Smooth muscle cell (in vitro differentiated cells): ENCODE measurements around the gene RXFP3. TPM values are rescaled to one million over a fixed set of nuclear protein-coding genes. Genes with fewer than 3 reads are reported as not detected.
"Not testable (repeated sequence)": the region's sequence is repeated elsewhere in the genome, so short reads cannot be mapped to it uniquely, and the experiment has no call there.

Source experiments
- DNase-seq: peaks from one replicate; lab custom pipeline; 2025; ENCODE audit not compliant: unreplicated experiment; lab: John Stamatoyannopoulos, UW
- H2AFZ ChIP-seq: fragments of 200-600 bp; sonication (generic); 2 replicates; pipeline ENCODE4 v1.6.0; 2016; ENCODE audit warnings: antibody characterized with exemption, low read depth, mild to moderate bottlenecking
- H3F3A ChIP-seq: fragments of 200-600 bp; sonication (generic); 2 replicates; pipeline ENCODE4 v1.6.0; 2017; ENCODE audit warnings: antibody characterized with exemption, low read depth
- H3K27ac ChIP-seq: fragments of 200-600 bp; sonication (generic); 2 replicates; pipeline ENCODE4 v1.5.1; 2016; ENCODE audit warnings: low read depth, mild to moderate bottlenecking
- H3K27me3 ChIP-seq: fragments of 200-600 bp; sonication (generic); 2 replicates; pipeline ENCODE4 v1.6.1; 2016; ENCODE audit warnings: low read depth, mild to moderate bottlenecking
- H3K36me3 ChIP-seq: fragments of 200-600 bp; sonication (generic); 2 replicates; pipeline ENCODE4 v1.5.1; 2016; ENCODE audit warnings: low read depth
- H3K4me1 ChIP-seq: fragments of 200-600 bp; sonication (generic); 2 replicates; pipeline ENCODE4 v1.5.1; 2016; ENCODE audit warnings: low read depth
- H3K4me2 ChIP-seq: fragments of 200-600 bp; sonication (generic); 2 replicates; pipeline ENCODE4 v1.6.0; 2016; ENCODE audit warnings: mild to moderate bottlenecking
- H3K4me3 ChIP-seq: fragments of 200-600 bp; sonication (generic); 2 replicates; pipeline ENCODE4 v1.5.1; 2016; ENCODE audit warnings: mild to moderate bottlenecking
- H3K79me2 ChIP-seq: fragments of 200-600 bp; sonication (generic); 2 replicates; pipeline ENCODE4 v1.6.0; 2016; ENCODE audit warnings: low read depth, mild to moderate bottlenecking
- H3K9ac ChIP-seq: fragments of 200-600 bp; sonication (generic); 2 replicates; pipeline ENCODE4 v1.6.0; 2016; ENCODE audit warnings: low read depth
- H3K9me3 ChIP-seq: fragments of 200-600 bp; sonication (generic); replicated peaks from 2 replicates; pipeline ENCODE4 v1.5.1; 2016; ENCODE audit warnings: low read depth
- H4K20me1 ChIP-seq: fragments of 200-600 bp; sonication (generic); 2 replicates; pipeline ENCODE4 v1.6.0; 2016; ENCODE audit warnings: low read depth
- WGBS: methylation state at CpG from one replicate; pipeline ENCODE4 v1.1.7; 2016; ENCODE audit warnings: low lambda C conversion rate; 5-methylcytosine and 5-hydroxymethylcytosine counted together
- polyA plus RNA-seq: library from polyadenylated mRNA; unstranded; fragments of >200 nt; fragmentation: Nextera tagmentation; extraction: Ambion mirVana; gene quantifications from 2 replicates; pipeline ENCODE4 v1.2.1, GENCODE V29; 2016
- total RNA-seq: library from RNA; depleted of rRNA; stranded (reverse); fragments of >200 nt; gene quantifications from 2 replicates; pipeline ENCODE4 v1.2.3, GENCODE V29; 2014
- TF ChIP-seq, protein P1 (sequence below): fragments of 200-600 bp; sonication (generic); IDR thresholded peaks from 2 replicates; pipeline ENCODE4 v1.5.1; 2017; ENCODE audit warnings: borderline replicate concordance, mild to moderate bottlenecking, antibody characterized with exemption; ENCODE audit not compliant: insufficient read depth, poor library complexity, severe bottlenecking

RXFP3 gene
- total and polyA plus RNA-seq, 2 experiments from 2014 or later = 0.16 TPM; not detected in 1

DNA sequence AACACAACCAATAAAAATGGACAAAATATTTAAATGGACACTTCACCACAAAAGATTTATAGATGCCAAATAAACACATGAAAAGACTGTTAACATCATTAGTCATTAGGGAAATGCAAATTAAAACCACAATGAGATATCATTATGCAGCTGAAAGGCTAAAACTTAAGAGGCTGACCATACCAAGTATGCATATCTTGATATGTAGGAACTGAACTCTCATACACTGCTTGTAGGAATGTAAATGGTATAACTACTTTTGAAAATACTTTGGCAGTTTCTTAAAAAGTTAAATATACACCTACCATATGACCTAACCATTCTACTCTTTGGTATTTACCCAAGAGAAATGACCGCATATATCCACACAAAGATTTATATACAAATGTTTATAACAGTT lies 30.8 kb upstream of the RXFP3 start:
- TF ChIP-seq, protein P1, sequence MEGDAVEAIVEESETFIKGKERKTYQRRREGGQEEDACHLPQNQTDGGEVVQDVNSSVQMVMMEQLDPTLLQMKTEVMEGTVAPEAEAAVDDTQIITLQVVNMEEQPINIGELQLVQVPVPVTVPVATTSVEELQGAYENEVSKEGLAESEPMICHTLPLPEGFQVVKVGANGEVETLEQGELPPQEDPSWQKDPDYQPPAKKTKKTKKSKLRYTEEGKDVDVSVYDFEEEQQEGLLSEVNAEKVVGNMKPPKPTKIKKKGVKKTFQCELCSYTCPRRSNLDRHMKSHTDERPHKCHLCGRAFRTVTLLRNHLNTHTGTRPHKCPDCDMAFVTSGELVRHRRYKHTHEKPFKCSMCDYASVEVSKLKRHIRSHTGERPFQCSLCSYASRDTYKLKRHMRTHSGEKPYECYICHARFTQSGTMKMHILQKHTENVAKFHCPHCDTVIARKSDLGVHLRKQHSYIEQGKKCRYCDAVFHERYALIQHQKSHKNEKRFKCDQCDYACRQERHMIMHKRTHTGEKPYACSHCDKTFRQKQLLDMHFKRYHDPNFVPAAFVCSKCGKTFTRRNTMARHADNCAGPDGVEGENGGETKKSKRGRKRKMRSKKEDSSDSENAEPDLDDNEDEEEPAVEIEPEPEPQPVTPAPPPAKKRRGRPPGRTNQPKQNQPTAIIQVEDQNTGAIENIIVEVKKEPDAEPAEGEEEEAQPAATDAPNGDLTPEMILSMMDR = no peak
- no peak overlapping the region for H3K4me3 ChIP-seq
- H3K79me2 ChIP-seq = no peaks in the 10 kb centered on the region
- H3K4me2 ChIP-seq = no peak overlapping the region
- no peak overlapping the region for H3K9ac ChIP-seq
- peaks cover 13% of the 10 kb centered on the region for H3K9me3 ChIP-seq
- H4K20me1 ChIP-seq = no peaks in the 10 kb centered on the region
- no peak overlapping the region for H2AFZ ChIP-seq
- H3K4me1 ChIP-seq = no peaks in the 10 kb centered on the region
- no peaks in the 10 kb centered on the region for H3F3A ChIP-seq
- H3K27ac ChIP-seq = no peak overlapping the region
- H3K36me3 ChIP-seq = no peaks in the 10 kb centered on the region
- H3K27me3 ChIP-seq = no peaks in the 10 kb centered on the region
- 100% methylated on average over 1 of the region's 1 CpG for WGBS
- no peak for DNase-seq

DNA sequence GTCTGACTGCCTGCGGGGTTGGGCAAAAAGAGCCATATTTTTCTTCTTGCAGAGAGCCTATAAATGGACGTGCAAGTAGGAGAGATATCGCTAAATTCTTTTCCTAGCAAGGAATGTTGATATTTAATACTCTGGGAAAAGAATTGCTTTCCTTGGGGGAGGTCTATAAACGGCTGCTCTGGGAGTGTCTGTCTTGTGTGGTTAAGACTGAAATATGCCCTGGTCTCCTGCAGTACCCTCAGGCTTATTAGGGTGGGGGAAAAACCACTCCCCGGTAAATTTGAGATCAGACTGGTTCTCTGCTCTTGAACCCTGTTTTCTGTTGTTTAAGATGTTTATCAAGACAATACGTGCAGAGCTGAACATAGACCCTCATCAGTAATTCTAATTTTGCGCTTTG lies 29.9 kb upstream of the RXFP3 start:
- not testable (repeated sequence) for H3F3A ChIP-seq, H3K4me3 ChIP-seq, H4K20me1 ChIP-seq, H3K27me3 ChIP-seq, DNase-seq, H2AFZ ChIP-seq, H3K4me1 ChIP-seq, H3K79me2 ChIP-seq, H3K27ac ChIP-seq, H3K36me3 ChIP-seq, H3K4me2 ChIP-seq, H3K9ac ChIP-seq
- H3K9me3 ChIP-seq = peaks cover 13% of the 10 kb centered on the region
- 88% methylated on average over 7 of the region's 7 CpGs for WGBS

GRCh38 chr5:33914844-33915243 lies 21.3 kb upstream of the RXFP3 start:
- H3K27ac ChIP-seq, H3K4me2 ChIP-seq, H2AFZ ChIP-seq, H3F3A ChIP-seq, H3K79me2 ChIP-seq, H3K27me3 ChIP-seq, DNase-seq, H3K36me3 ChIP-seq, H3K9me3 ChIP-seq, H3K4me1 ChIP-seq, H3K4me3 ChIP-seq, H4K20me1 ChIP-seq, H3K9ac ChIP-seq: not testable (repeated sequence)
- WGBS = 95% methylated on average over 3 of the region's 3 CpGs

- H4K20me1 ChIP-seq = no peaks in the 10 kb centered on the region
- TF ChIP-seq, protein P1 = no peak
- no peak overlapping the region for H3K27ac ChIP-seq
- no peaks in the 10 kb centered on the region for H3K4me1 ChIP-seq
- H3K4me3 ChIP-seq = no peak overlapping the region
- H3K36me3 ChIP-seq = no peaks in the 10 kb centered on the region
- WGBS = 92% methylated on average over 1 of the region's 1 CpG
- no peak overlapping the region for H2AFZ ChIP-seq
- DNase-seq = no peak
- no peaks in the 10 kb centered on the region for H3K9me3 ChIP-seq
- no peak overlapping the region for H3K9ac ChIP-seq
- no peaks in the 10 kb centered on the region for H3K27me3 ChIP-seq
- H3F3A ChIP-seq = no peaks in the 10 kb centered on the region
- no peak overlapping the region for H3K4me2 ChIP-seq
- no peaks in the 10 kb centered on the region for H3K79me2 ChIP-seq
Measured at GRCh38 chr5:33921002-33921401, 15.2 kb upstream of the RXFP3 start.

DNA sequence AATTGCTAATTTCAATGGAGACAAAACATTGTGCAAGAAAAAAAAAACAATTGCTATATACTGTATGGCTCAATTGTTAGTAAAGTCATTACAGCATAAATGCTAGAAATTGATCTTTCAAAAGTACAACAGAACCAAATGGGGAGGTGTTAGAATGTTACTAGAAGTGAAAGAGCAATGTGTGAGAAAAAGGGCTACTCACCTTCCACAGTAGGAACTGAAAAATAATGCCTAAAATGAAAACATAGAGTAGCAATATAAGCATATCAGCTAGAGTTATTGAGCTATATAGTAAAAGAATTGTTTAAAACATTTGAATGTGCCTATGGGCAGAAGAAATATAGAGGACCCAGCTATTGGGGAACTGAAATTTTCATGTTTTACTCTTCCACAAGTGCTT lies 10.9 kb upstream of the RXFP3 start:
- no peak overlapping the region for H3K4me3 ChIP-seq
- H3K27ac ChIP-seq = no peak overlapping the region
- no peaks in the 10 kb centered on the region for H3K79me2 ChIP-seq
- no peaks in the 10 kb centered on the region for H4K20me1 ChIP-seq
- DNase-seq = no peak
- H3F3A ChIP-seq = no peaks in the 10 kb centered on the region
- H3K9me3 ChIP-seq = no peaks in the 10 kb centered on the region
- H3K4me2 ChIP-seq = no peak overlapping the region
- no peaks in the 10 kb centered on the region for H3K27me3 ChIP-seq
- H3K4me1 ChIP-seq = no peaks in the 10 kb centered on the region
- no peak overlapping the region for H3K9ac ChIP-seq
- no peaks in the 10 kb centered on the region for H3K36me3 ChIP-seq
- no peak overlapping the region for H2AFZ ChIP-seq
- TF ChIP-seq, protein P1 = no peak
